Ascending aorta (tissue), 2 donors: Measurements from ENCODE around the gene SLC38A9. TPM values are rescaled to one million over a fixed set of nuclear protein-coding genes. Genes with fewer than 3 reads are reported as not detected.

ENCODE experiments used
- DNase-seq, 2 donors: peaks; one replicate each; pipeline ENCODE4 v3.0.0-alpha.2; 2019; ENCODE audit warnings: low spot score in 2 of 2
- H3K27ac ChIP-seq, 2 donors: fragments of 200-600 bp; sonication (generic); one replicate each; pipeline ENCODE4 v1.5.1; 2016 to 2017; ENCODE audit warnings: mild to moderate bottlenecking in 1 of 2
- H3K27me3 ChIP-seq: fragments of 200-600 bp; sonication (generic); one replicate; pipeline ENCODE4 v1.5.1; 2017
- H3K36me3 ChIP-seq, 2 donors: fragments of 200-600 bp; sonication (generic); one replicate each; pipeline ENCODE4 v1.5.1; 2016
- H3K4me1 ChIP-seq, 2 donors: fragments of 200-600 bp; sonication (generic); one replicate each; pipeline ENCODE4 v1.5.1; 2016 to 2017; ENCODE audit warnings: mild to moderate bottlenecking in 1 of 2
- H3K4me3 ChIP-seq, 2 donors: fragments of 200-600 bp; sonication (generic); one replicate each; pipeline ENCODE4 v1.5.1; 2016 to 2017; ENCODE audit warnings: mild to moderate bottlenecking in 1 of 2
- H3K9me3 ChIP-seq, 2 donors: fragments of 200-600 bp; sonication (generic); one replicate each; pipeline ENCODE4 v1.5.1; 2016
- CTCF ChIP-seq, 3 experiments: fragments of 200-600 bp in 2 of 3; fragments of 450-650 bp in 1 of 3; sonication (generic) in 2 of 3; IDR thresholded peaks; one replicate each; pipeline ENCODE4 v1.5.1; 2016 to 2019; ENCODE audit warnings: antibody characterized with exemption in 3 of 3, mild to moderate bottlenecking in 1 of 3, moderate library complexity in 1 of 3
- intact Hi-C: fragments of 100-400 bp; cut with DNase I; formaldehyde crosslinking; loops from one replicate; pipeline ENCODE4 v1.15.1; 2023
- total RNA-seq: library from RNA; depleted of rRNA; stranded (reverse); fragments of >200 nt; gene quantifications from one replicate; pipeline ENCODE4 v1.1.0, GENCODE V29; 2016

Gene SLC38A9
- total RNA-seq, 1 donor from 2014 or later: 1.8 TPM

GRCh38 chr5:55681301-55681700 is 30.8 kb downstream of the SLC38A9 start:
- Histone ChIP-seq H3K4me1 (peaks cover 0 to 3% of the 10 kb centered on the region in 2 donors), H3K36me3 (no peaks in the 10 kb centered on the region), H3K27ac (no peak overlapping the region), H3K4me3 (no peak overlapping the region), H3K9me3 (no peaks in the 10 kb centered on the region), H3K27me3 (no peaks in the 10 kb centered on the region)
- TF ChIP-seq CTCF (IDR thresholded peaks at IDR 0.05): no peak
- no peak for DNase-seq
- intact Hi-C loops: no loop called here

- Histone ChIP-seq H3K27ac (no peak overlapping the region), H3K27me3 (no peaks in the 10 kb centered on the region), H3K4me3 (no peak overlapping the region), H3K9me3 (no peaks in the 10 kb centered on the region), H3K4me1 (peaks cover 0 to 8% of the 10 kb centered on the region in 2 donors), H3K36me3 (no peaks in the 10 kb centered on the region)
- intact Hi-C loops: no loop called here
- no peak for DNase-seq
- TF ChIP-seq CTCF (IDR thresholded peaks at IDR 0.05): no peak
Observed at GRCh38 chr5:55680353-55680752, 31.8 kb downstream of the SLC38A9 start.

- Histone ChIP-seq H3K27ac (no peak overlapping the region), H3K4me3 (no peak overlapping the region), H3K4me1 (peaks cover 0 to 15% of the 10 kb centered on the region in 2 donors), H3K9me3 (no peaks in the 10 kb centered on the region), H3K36me3 (no peaks in the 10 kb centered on the region), H3K27me3 (no peaks in the 10 kb centered on the region)
- no peak for TF ChIP-seq CTCF (IDR thresholded peaks at IDR 0.05)
- intact Hi-C loops: no loop called here
- no peak for DNase-seq
Observed at GRCh38 chr5:55679556-55679955, 32.6 kb downstream of the SLC38A9 start.

- no peak for DNase-seq
- Histone ChIP-seq H3K27me3 (no peaks in the 10 kb centered on the region), H3K9me3 (no peaks in the 10 kb centered on the region), H3K4me1 (peaks cover 0 to 19% of the 10 kb centered on the region in 2 donors), H3K27ac (peak overlapping the region; percentile 59 to 61), H3K4me3 (no peak overlapping the region), H3K36me3 (no peaks in the 10 kb centered on the region)
- intact Hi-C loops: no loop called here
- TF ChIP-seq CTCF (IDR thresholded peaks at IDR 0.05): no peak
Observed at GRCh38 chr5:55675119-55675518, 37.0 kb downstream of the SLC38A9 start.

- no peak for TF ChIP-seq CTCF (IDR thresholded peaks at IDR 0.05)
- no peaks in the 10 kb centered on the region for H3K36me3 ChIP-seq
- no peaks in the 10 kb centered on the region for H3K27me3 ChIP-seq
- intact Hi-C loops: no loop called here
- no peak overlapping the region for H3K4me3 ChIP-seq
- peak overlapping the region; percentile 59 to 61 for H3K27ac ChIP-seq
- peaks cover 0 to 16% of the 10 kb centered on the region in 2 donors for H3K4me1 ChIP-seq
- no peaks in the 10 kb centered on the region for H3K9me3 ChIP-seq
- no peak for DNase-seq
Observed at GRCh38 chr5:55674340-55674739, 37.8 kb downstream of the SLC38A9 start.

GRCh38 chr5:55672477-55672911 is 39.6 kb downstream of the SLC38A9 start:
- no peak for DNase-seq
- H3K9me3 ChIP-seq: no peaks in the 10 kb centered on the region
- peak overlapping the region in 1 of 2 donors; percentile 52 for H3K27ac ChIP-seq
- no peak for TF ChIP-seq CTCF (IDR thresholded peaks at IDR 0.05)
- intact Hi-C loops: no loop called here
- no peaks in the 10 kb centered on the region for H3K36me3 ChIP-seq
- no peak overlapping the region for H3K4me3 ChIP-seq
- H3K27me3 ChIP-seq: no peaks in the 10 kb centered on the region
- peaks cover 0 to 23% of the 10 kb centered on the region in 2 donors for H3K4me1 ChIP-seq
